ENCODE data around the gene TRAF3IP1.

TRAF3IP1 gene

DNA sequence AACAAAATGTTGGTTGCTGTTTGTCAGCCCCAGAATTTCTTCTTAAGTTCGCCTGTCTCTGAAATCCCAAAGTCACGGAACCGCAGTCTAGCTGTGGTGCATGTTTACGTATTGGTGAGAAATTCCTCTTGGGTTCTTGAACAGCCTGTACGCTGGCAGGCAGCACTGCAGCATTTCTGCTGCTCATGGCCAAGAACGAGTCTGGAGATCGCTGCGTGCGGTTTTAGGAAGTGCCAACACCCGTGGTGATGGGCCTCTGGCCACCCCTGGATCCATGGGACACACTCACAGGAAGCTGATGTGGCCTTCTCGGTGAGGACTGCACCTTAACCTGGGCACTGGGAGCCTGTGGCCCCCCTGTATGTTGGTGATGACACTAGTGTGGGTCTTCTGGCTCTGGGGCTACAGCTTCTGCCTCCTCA, 130.1 kb downstream of the TRAF3IP1 start:
- Histone ChIP-seq H3K4me3 (no peak overlapping the region), H3K27ac (no peak overlapping the region)
- DNase-seq (ENCODE audit: low spot score): peak; percentile 53
- TF ChIP-seq, protein P1, sequence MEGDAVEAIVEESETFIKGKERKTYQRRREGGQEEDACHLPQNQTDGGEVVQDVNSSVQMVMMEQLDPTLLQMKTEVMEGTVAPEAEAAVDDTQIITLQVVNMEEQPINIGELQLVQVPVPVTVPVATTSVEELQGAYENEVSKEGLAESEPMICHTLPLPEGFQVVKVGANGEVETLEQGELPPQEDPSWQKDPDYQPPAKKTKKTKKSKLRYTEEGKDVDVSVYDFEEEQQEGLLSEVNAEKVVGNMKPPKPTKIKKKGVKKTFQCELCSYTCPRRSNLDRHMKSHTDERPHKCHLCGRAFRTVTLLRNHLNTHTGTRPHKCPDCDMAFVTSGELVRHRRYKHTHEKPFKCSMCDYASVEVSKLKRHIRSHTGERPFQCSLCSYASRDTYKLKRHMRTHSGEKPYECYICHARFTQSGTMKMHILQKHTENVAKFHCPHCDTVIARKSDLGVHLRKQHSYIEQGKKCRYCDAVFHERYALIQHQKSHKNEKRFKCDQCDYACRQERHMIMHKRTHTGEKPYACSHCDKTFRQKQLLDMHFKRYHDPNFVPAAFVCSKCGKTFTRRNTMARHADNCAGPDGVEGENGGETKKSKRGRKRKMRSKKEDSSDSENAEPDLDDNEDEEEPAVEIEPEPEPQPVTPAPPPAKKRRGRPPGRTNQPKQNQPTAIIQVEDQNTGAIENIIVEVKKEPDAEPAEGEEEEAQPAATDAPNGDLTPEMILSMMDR (IDR thresholded peaks at IDR 0.05): no peak
